ENCODE results near the gene EID2B.

The EID2B gene

GRCh38 chr19:39497996-39498797 is 34.5 kb downstream of the EID2B start:
- DNase-seq: no peak

GRCh38 chr19:39497701-39497995 is 35.0 kb downstream of the EID2B start:
- DNase-seq: no peak

- no peak for DNase-seq
Observed at GRCh38 chr19:39496063-39496462, 36.6 kb downstream of the EID2B start.

- DNase-seq: no peak
Observed at GRCh38 chr19:39494661-39495060, 38.0 kb downstream of the EID2B start.

GRCh38 chr19:39492788-39493187 is 39.9 kb downstream of the EID2B start:
- no peak for DNase-seq

- DNase-seq: no peak
Observed at GRCh38 chr19:39492225-39492624, 40.4 kb downstream of the EID2B start.

GRCh38 chr19:39489756-39490155 is 42.9 kb downstream of the EID2B start:
- DNase-seq: no peak

GRCh38 chr19:39483141-39483540 is 49.5 kb downstream of the EID2B start:
- DNase-seq: no peak

- DNase-seq: no peak
Observed at GRCh38 chr19:39481676-39482075, 51.0 kb downstream of the EID2B start.

GRCh38 chr19:39481229-39481545 is 51.5 kb downstream of the EID2B start:
- no peak for DNase-seq

All from GDM1 (cell line).